RCC 7860 (cell line): ENCODE data around the gene GOLGA6L10.
"Not testable (repeated sequence)": the region's sequence is repeated elsewhere in the genome, so short reads cannot be mapped to it uniquely, and the experiment has no call there.

ENCODE experiments used
- DNase-seq: peaks from one replicate; pipeline ENCODE4 v3.0.0-alpha.2; 2015; ENCODE audit warnings: low spot score
- FAIRE-seq: peaks from 2 replicates; lab custom pipeline; 2012; peaks lifted over from hg19 to GRCh38; lab: Jason Lieb, UNC

GOLGA6L10 gene

DNA sequence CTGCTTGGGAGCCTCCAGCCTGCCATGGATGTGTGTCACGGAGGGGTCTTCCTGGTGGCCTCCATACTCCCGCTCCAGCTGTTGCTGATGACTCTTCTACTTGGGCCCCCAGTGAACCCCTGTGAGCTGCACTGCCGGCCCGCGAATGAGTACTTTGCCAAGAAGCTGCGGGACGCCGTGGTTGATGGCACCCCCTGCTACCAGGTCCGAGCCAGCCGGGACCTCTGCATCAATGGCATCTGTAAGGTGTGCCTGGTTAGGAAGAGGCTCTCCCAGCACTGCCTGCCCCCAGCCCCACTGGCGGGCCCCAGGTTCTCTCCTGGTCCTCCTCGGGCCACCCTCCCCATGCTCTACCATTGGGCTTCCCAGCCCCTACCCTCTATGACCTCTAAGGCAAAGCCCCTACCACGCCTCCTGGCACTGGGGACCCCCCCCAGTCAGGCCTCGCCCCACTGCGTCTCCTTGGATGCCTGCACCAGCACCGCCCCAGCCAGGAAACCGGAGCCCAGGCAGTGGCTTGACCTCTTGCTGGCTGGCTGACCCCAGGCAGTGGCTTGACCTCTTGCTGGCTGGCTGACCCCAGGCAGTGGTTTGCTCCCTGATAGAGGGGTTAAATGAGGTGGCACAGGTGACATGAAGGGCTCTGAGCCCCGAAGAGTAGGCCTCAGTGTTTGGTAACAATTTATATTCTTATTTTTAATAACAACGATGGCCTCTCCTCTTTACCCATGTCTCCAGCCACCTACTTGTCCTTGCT is 29.6 kb downstream of the GOLGA6L10 start:
- FAIRE-seq, DNase-seq: not testable (repeated sequence)

DNA sequence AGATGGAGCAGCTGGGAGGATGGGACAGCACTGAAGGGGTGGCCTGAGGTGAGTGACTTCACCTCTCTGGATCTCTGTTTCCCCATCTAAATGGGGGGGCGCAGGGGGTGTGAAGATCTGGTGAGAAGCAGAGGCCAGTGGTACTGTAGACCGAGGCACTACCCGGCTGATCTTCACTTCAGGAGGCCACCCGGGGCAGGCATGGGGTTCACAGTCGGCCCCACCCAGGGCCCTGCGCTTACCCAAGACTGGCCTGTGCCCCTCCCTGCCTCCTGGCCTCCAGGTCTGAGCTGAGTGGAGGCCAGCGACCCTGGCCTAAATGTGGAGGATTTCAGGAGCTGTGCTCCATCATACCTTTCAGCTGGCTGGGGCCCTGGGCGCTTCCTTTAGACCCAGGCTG is 31.0 kb downstream of the GOLGA6L10 start:
- not testable (repeated sequence) for FAIRE-seq, DNase-seq

DNA sequence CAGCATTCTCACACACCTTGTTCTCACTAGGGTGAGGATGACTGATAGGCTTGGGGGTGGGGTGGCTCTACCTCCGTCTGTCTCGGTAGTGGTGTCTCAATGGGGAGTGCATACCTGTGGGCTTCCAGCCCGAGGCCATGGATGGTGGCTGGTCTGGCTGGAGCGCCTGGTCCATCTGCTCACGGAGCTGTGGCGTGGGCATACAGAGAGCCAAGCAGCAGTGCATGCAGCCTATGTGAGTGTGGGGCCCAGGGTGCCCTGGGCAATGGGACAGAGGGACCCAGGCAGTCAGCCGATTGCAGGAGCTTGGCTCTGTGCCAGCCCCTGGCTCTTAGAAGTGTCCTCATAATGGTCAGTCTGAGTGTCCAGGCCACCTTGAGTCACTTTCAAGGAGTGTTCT is 31.8 kb downstream of the GOLGA6L10 start:
- DNase-seq, FAIRE-seq: not testable (repeated sequence)

DNA sequence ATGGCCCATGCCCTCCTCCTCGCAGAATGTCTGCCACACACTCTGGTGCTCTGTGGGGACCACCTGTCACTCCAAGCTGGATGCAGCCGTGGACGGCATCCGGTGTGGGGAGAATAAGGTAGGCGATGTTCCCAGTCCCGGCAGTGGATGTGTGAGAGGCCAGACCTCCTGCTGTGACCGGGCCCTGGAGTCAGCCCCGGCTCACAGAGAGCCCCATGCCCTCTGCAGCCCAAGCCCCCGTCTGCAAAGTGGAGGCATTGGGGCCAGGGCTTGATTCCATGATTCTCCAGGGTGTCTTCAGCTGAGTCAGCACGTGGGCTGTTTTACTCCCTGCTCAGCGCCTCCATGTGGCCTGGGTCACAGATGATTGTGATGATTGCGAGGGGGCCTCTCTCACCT is 32.2 kb downstream of the GOLGA6L10 start:
- DNase-seq (no peak), FAIRE-seq (no peak)

DNA sequence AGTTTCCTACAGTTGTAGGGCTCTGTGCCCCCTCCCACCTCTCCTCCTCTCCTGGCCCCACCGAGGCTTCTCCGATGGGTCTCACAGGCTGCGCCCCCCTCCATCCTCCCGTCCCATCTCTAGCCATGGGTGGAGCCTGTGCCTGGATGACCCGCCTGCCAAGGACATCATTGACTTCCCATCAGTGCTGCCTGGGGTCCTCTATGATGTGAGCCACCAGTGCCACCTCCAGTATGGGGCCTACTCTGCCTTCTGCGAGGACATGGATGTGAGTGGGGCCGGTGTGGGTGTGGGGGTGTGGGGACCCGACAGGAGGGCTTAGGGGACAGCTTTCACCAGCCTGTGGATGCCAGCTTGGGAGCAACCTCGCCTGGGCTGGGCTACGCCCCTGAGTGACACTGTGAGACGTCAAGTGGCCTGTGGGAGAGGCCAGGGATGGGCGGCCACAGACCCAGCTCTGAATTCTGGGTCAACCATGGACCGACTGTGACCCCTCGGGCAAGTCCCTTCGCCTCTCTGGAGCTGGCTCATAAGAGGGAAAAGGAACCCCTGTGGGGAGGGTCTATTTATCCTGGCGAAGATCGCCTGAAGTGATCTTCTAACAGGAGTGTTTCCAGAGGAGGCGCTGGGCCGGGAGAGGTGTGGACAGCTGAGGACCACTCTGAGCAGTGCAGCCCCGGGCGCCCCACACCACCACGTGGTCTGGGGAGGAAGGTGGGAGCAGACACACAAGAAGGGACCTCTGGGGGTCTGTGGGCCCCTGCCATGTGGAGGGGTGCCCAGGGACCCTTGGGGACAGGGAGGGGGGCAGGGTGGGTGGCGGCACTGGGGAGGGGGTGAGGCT is 32.8 kb downstream of the GOLGA6L10 start:
- not testable (repeated sequence) for DNase-seq, FAIRE-seq

DNA sequence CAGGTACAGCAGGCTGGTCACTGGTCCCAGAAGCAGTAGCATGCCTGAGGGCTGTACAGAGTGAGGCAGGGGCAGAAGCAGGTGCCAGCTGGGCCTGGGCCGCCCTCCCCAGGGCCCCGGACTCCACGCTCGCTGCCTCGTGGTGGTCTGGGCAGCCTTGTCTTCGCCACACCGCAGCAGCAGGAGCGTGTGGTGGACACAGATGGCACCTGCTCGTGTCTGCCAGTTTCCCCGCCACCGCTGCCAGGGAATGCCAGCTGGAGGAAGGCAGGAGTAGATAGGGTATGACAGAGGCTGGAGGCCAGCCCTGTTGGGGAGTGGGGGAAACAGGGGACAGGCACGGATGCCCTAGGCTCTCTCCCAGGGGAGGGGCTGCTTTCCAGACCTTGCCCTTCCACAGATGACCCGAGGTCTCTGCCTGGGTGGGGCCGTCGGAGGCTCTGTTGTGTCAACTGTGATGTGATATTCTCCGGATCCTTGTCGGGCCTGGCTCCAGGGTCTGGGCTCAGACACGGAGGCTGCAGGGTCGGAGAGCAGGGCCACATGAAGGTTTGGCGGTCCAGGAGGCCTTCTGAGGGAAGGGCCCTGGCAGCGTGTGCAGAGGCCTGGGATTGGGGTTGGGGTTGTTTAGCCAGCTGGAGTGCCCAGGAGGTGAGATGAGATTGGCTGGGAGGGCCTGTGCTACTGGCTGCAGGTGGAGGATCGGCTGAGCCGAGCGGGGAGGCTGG is 33.6 kb downstream of the GOLGA6L10 start:
- DNase-seq (no peak), FAIRE-seq (no peak)

DNA sequence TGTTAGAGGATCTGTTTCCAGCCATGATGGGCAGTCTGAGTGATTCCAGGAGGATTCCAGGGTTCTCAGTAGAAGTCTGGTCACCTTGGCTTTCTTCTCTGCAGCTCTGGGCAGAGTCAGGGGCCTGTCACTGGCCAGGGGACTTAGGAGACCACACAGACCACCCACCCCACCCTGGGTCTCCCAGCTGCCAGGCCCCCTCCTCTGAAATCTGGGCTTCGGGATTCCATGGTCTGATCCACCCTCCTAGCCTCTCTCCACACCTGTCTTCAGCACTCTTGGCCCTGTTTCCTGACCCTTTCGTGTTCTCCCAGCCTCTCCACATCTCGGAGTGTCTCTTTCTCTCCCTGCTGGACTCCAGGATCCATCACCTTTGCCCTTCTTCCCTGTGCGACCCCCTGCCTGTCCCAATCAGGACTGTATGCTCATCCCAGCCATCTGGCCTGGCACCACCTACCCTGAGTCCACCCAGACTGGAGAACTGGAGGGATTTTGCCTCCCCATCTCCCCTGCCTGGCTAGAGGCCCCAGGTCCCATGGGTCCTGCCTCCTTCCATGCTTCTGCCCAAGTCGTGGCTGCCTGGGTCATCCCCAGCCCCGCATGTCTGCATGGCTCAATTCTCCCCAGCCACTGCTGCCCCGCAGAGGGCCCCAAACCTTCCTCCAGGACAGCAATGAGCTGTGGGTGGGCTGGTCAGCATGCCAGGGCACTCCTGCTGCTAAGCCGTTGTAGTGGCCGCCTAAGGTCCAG is 34.3 kb downstream of the GOLGA6L10 start:
- FAIRE-seq: no peak
- DNase-seq: no peak

DNA sequence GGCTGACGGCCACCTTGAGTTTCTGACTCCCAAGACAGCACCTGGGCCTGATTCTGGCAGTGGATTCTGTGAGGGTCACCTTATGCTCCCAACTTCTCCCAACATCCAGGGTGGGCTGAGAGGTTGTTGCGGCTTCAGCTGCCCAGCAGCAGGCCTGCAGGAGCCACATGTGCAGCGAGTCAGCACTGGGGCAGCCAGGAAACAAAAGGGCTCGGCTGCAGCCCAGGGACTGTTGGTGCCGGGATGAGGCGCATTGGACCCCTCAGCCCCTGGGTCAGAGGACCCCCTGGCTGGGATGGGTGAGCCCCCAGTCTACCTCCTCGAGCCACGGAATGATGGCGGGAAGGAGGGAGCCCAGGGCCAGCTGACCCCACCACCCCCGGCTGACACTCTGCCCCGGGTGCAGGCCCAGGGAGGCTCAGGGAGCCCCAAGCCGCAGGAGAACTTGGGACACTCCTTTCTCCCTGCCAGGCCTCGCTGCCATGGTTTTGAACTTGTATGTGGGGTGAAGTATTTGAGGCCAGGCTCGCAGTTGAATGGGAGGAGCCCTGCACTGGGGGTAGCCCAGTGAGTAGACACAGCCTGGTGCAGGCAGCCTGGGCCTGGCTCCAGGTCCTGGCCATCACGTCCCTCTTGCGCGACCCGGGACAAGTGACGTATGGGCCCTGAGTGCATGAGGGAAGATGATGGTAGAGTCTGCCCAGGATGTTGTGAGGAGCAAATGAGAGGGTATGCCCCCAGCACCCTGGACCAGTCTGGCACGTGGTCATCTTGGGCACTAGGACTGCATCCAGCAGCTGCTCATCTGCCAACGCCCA is 35.1 kb downstream of the GOLGA6L10 start:
- not testable (repeated sequence) for DNase-seq, FAIRE-seq

DNA sequence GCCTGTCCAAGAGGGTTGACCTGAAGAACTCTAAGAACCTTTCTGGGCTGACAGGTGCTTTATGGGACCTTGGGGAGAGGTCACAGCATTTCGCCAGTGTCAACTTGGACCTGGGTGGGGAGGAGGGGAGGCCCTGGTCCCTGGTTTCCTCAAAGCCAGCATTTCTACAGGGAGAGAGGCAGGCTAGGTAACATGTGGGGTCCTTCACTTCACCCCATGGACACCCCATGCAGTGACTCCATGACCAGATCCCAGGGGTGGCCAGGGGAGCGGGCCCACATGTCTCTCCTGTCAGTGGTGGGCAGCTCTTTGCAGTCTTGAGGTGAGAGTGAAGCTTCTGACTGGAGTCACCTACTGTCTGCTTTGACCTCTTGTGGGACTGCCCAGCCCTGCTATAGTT is 35.8 kb downstream of the GOLGA6L10 start:
- DNase-seq (no peak), FAIRE-seq (no peak)

DNA sequence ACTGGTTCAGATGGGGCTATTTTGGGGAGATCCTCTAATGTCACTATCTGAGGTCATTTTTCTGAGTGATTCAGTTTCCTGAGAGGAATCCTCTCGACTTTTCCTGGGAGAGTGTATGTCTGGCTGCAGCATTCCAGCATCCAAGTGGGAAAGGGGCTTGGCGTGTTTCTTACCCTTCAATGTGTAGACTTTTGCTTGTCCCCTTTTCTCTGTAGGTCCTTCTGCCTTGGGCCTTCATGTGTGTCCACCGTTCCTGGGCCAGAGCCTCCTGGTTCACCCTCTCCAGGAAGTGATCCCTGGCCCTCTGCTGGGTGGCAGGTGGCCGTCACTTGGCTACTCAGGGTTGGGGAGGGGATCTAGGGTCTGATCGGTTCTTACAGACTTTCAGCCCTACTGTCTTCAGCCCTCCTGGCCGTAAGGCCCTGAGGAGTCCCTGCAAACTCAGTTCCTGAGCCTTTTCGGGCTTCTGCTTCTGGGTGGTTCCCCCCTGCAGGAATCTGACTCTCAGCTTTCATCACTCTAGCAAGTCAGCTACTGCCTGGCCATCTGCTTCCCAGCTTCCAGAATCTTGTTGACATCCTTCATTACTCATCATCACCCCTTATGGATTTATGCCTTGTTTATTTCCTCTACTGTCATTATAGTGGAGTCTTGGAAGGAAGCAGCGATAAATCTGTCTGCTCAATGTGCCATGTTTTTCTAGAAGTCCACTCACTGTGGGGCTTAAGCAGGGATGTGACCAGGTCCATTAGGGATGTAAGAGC is 36.5 kb downstream of the GOLGA6L10 start:
- no peak for FAIRE-seq

DNA sequence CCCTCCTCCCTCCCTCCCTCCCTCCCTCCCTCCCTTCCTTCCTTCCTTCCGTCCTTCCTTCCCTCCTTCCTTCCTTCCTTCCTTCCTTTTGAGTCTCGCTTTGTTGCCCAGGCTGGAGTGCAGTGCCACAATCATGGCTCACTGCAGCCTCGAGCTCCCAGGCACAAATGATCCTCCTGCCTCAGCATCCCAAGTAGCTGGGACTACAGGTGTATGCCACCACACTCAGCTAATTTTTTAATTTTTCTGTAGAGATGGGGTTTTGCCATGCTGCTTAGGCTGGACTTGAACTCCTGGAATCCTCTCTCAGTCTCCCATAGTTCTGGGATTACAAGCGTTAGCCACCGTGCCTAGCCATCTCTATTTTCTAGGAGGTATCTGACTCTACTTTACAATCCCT is 38.0 kb downstream of the GOLGA6L10 start:
- FAIRE-seq, DNase-seq: not testable (repeated sequence)

More for the DNA sequence above, 36.5 kb downstream of the GOLGA6L10 start:
- DNase-seq: no peak

DNA sequence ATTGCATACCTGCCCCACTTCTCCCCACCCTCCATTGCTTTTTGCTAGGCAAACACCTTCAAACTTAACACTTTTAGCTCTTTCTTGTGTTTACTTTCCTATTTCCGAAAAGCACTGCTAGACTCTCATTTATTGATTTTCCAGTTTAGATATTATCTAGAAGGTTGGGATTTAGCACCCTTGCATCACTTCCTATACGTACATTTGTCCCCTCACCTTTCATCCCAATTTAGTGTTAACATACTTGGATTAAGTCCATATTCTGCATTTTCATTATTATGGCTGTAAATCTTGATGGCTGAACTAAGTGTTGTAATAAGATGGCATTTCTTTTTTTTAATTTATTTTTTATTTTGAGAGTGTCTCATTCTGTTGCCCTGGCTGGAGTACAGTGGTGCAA is 39.5 kb downstream of the GOLGA6L10 start:
- DNase-seq (no peak), FAIRE-seq (no peak)

DNA sequence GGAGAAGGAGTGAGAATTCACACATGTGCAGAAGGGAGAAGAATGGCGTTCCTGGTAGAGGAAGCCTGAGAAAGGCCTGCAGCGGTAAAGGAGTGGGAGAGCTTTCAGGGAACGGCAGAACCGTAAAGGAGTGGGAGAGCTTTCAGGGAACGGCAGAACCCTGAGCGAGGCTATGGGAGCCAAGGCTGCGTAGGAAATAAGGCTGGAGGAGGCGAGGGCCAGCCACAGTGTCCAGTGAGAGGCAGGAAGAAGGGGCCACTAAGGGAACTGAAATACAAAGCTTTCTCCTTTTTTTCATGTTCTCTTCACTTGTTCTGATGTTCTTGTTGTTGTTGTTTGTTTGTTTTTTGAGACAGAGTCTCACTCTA is 41.6 kb downstream of the GOLGA6L10 start:
- FAIRE-seq (no peak), DNase-seq (no peak)

DNA sequence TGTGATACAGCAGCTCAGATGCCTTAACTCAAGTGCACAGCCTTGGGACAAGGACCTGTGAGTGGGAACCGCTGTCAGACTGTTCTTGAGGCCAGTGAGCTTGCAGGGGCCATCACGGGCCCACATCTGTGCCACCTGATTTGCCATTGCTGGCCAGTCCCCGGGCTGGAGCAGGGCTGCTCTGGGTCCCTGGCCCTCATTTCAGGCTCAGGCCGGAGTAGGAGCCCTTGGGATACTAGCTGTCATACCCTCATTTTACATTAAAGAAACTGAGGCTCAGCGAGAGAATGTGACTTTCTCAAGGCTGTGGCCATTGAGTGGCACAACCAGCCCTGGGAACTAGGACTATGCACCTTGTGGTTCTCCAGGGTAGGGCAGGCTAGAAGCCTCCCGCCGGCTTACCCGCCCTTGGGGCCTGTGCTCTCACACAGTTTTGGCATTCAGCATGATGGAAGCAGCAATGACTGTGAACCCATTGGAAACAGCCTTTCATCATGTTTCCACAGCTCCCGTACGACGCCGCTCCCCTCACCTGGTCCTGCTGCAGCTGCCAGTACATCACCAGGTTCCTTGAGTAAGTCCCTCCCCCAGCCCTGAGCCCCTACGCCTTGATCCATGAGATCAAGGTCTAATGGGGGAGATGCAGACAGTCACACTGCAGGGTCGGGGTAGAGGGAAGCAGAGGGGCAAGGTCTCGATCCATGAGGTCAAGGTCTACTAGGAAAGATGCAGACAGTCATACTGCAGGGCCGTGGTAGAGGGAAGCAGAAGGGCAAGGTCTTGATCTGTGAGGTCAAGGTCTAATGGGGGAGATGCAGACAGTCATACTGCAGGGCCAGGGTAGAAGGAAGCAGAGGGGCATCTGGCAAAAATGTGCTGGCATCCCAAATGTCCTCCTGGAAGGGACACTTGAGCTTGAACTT is 42.2 kb downstream of the GOLGA6L10 start:
- no peak for FAIRE-seq
- no peak for DNase-seq

DNA sequence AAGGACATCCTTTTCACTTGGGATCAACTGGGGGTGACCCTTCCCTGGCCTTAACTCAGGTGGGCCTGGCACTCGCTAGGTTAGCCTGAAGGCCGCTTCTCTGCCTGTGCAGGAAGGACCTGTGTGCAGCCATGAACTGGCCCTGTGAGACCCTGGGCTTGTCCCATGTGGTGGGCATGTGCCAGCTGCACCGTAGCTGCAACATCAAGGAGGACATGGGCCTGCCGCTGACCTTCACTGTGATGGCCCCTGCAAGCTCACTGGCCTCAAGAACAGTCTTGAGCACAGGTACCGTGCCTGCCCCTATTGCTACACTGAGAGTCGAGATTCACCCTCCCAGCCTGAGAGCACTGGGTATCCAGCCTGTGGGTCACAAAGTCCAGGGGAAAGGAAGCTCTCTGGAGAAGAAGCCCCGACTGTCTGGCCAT is 43.6 kb downstream of the GOLGA6L10 start:
- no peak for DNase-seq

DNA sequence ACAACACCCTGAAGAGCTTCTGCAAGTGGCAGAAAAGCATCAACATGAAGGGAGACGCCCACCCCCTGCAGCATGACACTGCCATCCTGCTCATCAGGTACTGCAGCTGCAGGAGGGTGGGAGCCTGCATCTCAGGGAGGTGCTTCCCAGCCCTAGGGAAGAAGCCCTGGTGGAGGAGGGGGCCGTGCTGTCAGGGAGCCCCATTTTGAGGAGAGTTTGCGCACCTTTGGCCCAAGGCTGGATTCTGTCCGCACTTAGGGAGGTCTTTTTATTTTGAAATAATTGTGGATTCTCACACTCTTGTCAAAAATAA is 44.5 kb downstream of the GOLGA6L10 start:
- DNase-seq: no peak
- no peak for FAIRE-seq

More for the DNA sequence above, 43.6 kb downstream of the GOLGA6L10 start:
- no peak for FAIRE-seq

DNA sequence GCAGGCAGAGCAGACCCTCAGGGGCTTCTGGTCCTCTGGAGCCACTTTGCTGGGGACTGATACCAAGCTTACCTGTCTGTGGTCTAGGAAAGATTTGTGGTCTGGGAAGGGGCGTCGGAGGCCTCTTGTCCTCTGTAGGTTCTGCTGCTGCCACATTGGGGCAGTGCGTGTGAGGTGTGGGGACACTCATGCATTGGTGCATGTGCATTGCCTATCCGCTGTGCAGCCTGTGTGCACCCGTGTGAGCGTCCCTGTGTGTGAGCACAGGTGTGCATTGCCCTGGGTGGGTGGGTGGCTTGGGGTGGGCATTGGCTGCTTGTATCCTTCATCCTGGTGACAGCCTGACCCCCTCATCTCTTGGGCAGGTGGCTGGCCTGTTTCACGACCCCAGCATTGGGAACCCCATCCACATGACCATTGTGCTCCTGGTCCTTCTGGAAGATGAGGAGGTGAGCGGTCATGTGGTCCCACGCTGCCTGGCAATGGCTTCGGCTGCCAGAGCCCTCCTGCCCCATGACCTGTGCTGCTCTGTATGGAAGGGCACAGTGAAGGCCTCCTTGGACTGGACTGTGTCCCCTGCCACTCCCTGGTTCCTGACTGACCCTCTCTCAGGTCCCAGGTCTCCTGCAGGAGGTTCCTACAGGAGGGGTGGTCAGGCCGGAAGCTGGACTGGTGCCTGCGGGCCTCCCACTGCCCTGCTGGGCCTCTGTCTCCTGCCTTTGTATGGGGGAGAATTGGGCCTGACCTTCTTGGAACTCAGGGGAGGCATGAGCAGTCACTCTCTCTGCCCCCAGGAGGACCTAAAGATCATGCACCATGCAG is 45.1 kb downstream of the GOLGA6L10 start:
- DNase-seq (no peak), FAIRE-seq (no peak)
